ENCODE measurements around the gene CD6.

GRCh38 chr11:60930394-60930793 is 41.1 kb upstream of the CD6 start:
- TF ChIP-seq CTCF (IDR thresholded peaks at IDR 0.05 in 4 of 5, conservative IDR thresholded peaks at IDR 0.05 in 1 of 5) (no peak), POLR2A (IDR thresholded peaks at IDR 0.05) (no peak)
